ENCODE data around the gene MMP25. TPM values are rescaled to one million over a fixed set of nuclear protein-coding genes. Genes with fewer than 3 reads are reported as not detected.

MMP25 gene
- total RNA-seq, 1 donor from 2014 or later = 0.89 TPM

GRCh38 chr16:3084491-3084890 lies 38.1 kb downstream of the MMP25 start:
- no peaks in the 10 kb centered on the region for H3K4me1 ChIP-seq (ENCODE audit: insufficient read depth, low read length)
- no peaks in the 10 kb centered on the region for H3K36me3 ChIP-seq (ENCODE audit: insufficient read depth, low read length)
- DNase-seq (ENCODE audit: low read depth) = no peak
- H2AFZ ChIP-seq (ENCODE audit: low read depth, low read length) = no peak overlapping the region
- TF ChIP-seq EZH2 (IDR thresholded peaks at IDR 0.05; ENCODE audit: insufficient read depth, low read length) = no peak
- no peak overlapping the region for H3K4me3 Mint-ChIP-seq (ENCODE audit: unreplicated experiment)
- H3K27ac ChIP-seq (ENCODE audit: low read depth, low read length) = no peak overlapping the region
- no peak overlapping the region for H3K4me2 ChIP-seq (ENCODE audit: low read length)
- H3K9me3 Mint-ChIP-seq (ENCODE audit: unreplicated experiment) = peaks cover 4% of the 10 kb centered on the region
- FAIRE-seq = no peak
- H3K4me3 ChIP-seq (ENCODE audit: insufficient read depth, low read depth, low read length) = no peak overlapping the region
- H3K36me3 Mint-ChIP-seq (ENCODE audit: low read depth, unreplicated experiment) = no peaks in the 10 kb centered on the region
- no peaks in the 10 kb centered on the region for H3K9me3 ChIP-seq (ENCODE audit: insufficient read depth, low read depth, low read length)
- peaks cover 14% of the 10 kb centered on the region for H3K27me3 ChIP-seq (ENCODE audit: insufficient read depth, low read length)
- peaks cover 24% of the 10 kb centered on the region for H3K27me3 Mint-ChIP-seq (ENCODE audit: low read depth, unreplicated experiment)
- H3K79me2 ChIP-seq (ENCODE audit: insufficient read depth, low read length) = no peaks in the 10 kb centered on the region
- no peaks in the 10 kb centered on the region for H4K20me1 ChIP-seq (ENCODE audit: insufficient read depth, low read length)
- H3K27ac Mint-ChIP-seq (ENCODE audit: unreplicated experiment) = no peak overlapping the region
- no peak overlapping the region for H3K9ac ChIP-seq (ENCODE audit: low read length)
- peaks cover 8% of the 10 kb centered on the region for H3K4me1 Mint-ChIP-seq (ENCODE audit: low read depth, unreplicated experiment)

GRCh38 chr16:3084969-3085670 lies 38.8 kb downstream of the MMP25 start:
- H3K36me3 Mint-ChIP-seq (ENCODE audit: low read depth, unreplicated experiment) = no peaks in the 10 kb centered on the region
- Histone ChIP-seq H3K27ac (ENCODE audit: low read depth, low read length) (no peak overlapping the region), H3K9me3 (ENCODE audit: insufficient read depth, low read depth, low read length) (no peaks in the 10 kb centered on the region), H3K4me1 (ENCODE audit: insufficient read depth, low read length) (no peaks in the 10 kb centered on the region), H3K79me2 (ENCODE audit: insufficient read depth, low read length) (no peaks in the 10 kb centered on the region), H3K27me3 (ENCODE audit: insufficient read depth, low read length) (peaks cover 12% of the 10 kb centered on the region), H3K4me3 (ENCODE audit: insufficient read depth, low read depth, low read length) (no peak overlapping the region), H3K4me2 (ENCODE audit: low read length) (no peak overlapping the region), H3K36me3 (ENCODE audit: insufficient read depth, low read length) (no peaks in the 10 kb centered on the region), H2AFZ (ENCODE audit: low read depth, low read length) (no peak overlapping the region), H3K9ac (ENCODE audit: low read length) (no peak overlapping the region), H4K20me1 (ENCODE audit: insufficient read depth, low read length) (no peaks in the 10 kb centered on the region)
- no peak overlapping the region for H3K4me3 Mint-ChIP-seq (ENCODE audit: unreplicated experiment)
- TF ChIP-seq EZH2 (IDR thresholded peaks at IDR 0.05; ENCODE audit: insufficient read depth, low read length) (no peak), CTCF (IDR thresholded peaks at IDR 0.05; ENCODE audit: insufficient read depth, low read depth, low read length) (no peak)
- peaks cover 4% of the 10 kb centered on the region for H3K9me3 Mint-ChIP-seq (ENCODE audit: unreplicated experiment)
- no peak for DNase-seq (ENCODE audit: low read depth)
- no peak overlapping the region for H3K27ac Mint-ChIP-seq (ENCODE audit: unreplicated experiment)
- peaks cover 19% of the 10 kb centered on the region for H3K27me3 Mint-ChIP-seq (ENCODE audit: low read depth, unreplicated experiment)
- no peak for FAIRE-seq
- peaks cover 8% of the 10 kb centered on the region for H3K4me1 Mint-ChIP-seq (ENCODE audit: low read depth, unreplicated experiment)

GRCh38 chr16:3085868-3086595 lies 39.7 kb downstream of the MMP25 start:
- Mint-ChIP-seq H3K4me1 (ENCODE audit: low read depth, unreplicated experiment) (peaks cover 8% of the 10 kb centered on the region), H3K9me3 (ENCODE audit: unreplicated experiment) (peaks cover 2% of the 10 kb centered on the region), H3K27me3 (ENCODE audit: low read depth, unreplicated experiment) (peaks cover 10% of the 10 kb centered on the region), H3K27ac (ENCODE audit: unreplicated experiment) (no peak overlapping the region), H3K4me3 (ENCODE audit: unreplicated experiment) (no peak overlapping the region), H3K36me3 (ENCODE audit: low read depth, unreplicated experiment) (no peaks in the 10 kb centered on the region)
- DNase-seq (ENCODE audit: low read depth) = no peak
- Histone ChIP-seq H4K20me1 (ENCODE audit: insufficient read depth, low read length) (no peaks in the 10 kb centered on the region), H3K27ac (ENCODE audit: low read depth, low read length) (no peak overlapping the region), H3K4me3 (ENCODE audit: insufficient read depth, low read depth, low read length) (no peak overlapping the region), H3K36me3 (ENCODE audit: insufficient read depth, low read length) (no peaks in the 10 kb centered on the region), H3K79me2 (ENCODE audit: insufficient read depth, low read length) (no peaks in the 10 kb centered on the region), H3K4me1 (ENCODE audit: insufficient read depth, low read length) (no peaks in the 10 kb centered on the region), H3K27me3 (ENCODE audit: insufficient read depth, low read length) (peaks cover 3% of the 10 kb centered on the region), H3K9ac (ENCODE audit: low read length) (no peak overlapping the region), H2AFZ (ENCODE audit: low read depth, low read length) (no peak overlapping the region), H3K4me2 (ENCODE audit: low read length) (no peak overlapping the region), H3K9me3 (ENCODE audit: insufficient read depth, low read depth, low read length) (no peaks in the 10 kb centered on the region)
- TF ChIP-seq CTCF (IDR thresholded peaks at IDR 0.05; ENCODE audit: insufficient read depth, low read depth, low read length) = no peak
- TF ChIP-seq EZH2 (IDR thresholded peaks at IDR 0.05; ENCODE audit: insufficient read depth, low read length) = no peak
- FAIRE-seq = no peak
